ENCODE measurements around the gene MYMX.
"Not testable (repeated sequence)": the region's sequence is repeated elsewhere in the genome, so short reads cannot be mapped to it uniquely, and the experiment has no call there.

Gene MYMX

GRCh38 chr6:44180406-44180805 is 36.3 kb upstream of the MYMX start:
- TF ChIP-seq CTCF (IDR thresholded peaks at IDR 0.05): no peak
- DNase-seq (ENCODE audit: low spot score): no peak

GRCh38 chr6:44180886-44181285 is 35.8 kb upstream of the MYMX start:
- no peak for TF ChIP-seq CTCF (IDR thresholded peaks at IDR 0.05)
- Histone ChIP-seq H3K27ac (no peak overlapping the region), H3K4me3 (no peak overlapping the region)
- no peak for DNase-seq (ENCODE audit: low spot score)

More at GRCh38 chr6:44180406-44180805, 36.3 kb upstream of the MYMX start:
- Histone ChIP-seq H3K4me3 (no peak overlapping the region), H3K27ac (no peak overlapping the region)

- H3K27ac ChIP-seq; DNase-seq (ENCODE audit: low spot score); H3K4me3 ChIP-seq: not testable (repeated sequence)
Observed at GRCh38 chr6:44181784-44182183, 34.9 kb upstream of the MYMX start.

- DNase-seq (ENCODE audit: low spot score): no peak
- Histone ChIP-seq H3K27ac (no peak overlapping the region), H3K4me3 (no peak overlapping the region)
- TF ChIP-seq CTCF (IDR thresholded peaks at IDR 0.05): no peak
Observed at GRCh38 chr6:44182911-44183390, 33.8 kb upstream of the MYMX start.

- TF ChIP-seq CTCF (IDR thresholded peaks at IDR 0.05): no peak
- no peak overlapping the region for H3K27ac ChIP-seq
- no peak overlapping the region for H3K4me3 ChIP-seq
- no peak for DNase-seq (ENCODE audit: low spot score)
Observed at GRCh38 chr6:44183783-44184182, 32.9 kb upstream of the MYMX start.

GRCh38 chr6:44185356-44185755 is 31.4 kb upstream of the MYMX start:
- H3K27ac ChIP-seq, H3K4me3 ChIP-seq: not testable (repeated sequence)

GRCh38 chr6:44185953-44186634 is 30.6 kb upstream of the MYMX start:
- no peak overlapping the region for H3K4me3 ChIP-seq
- no peak for TF ChIP-seq CTCF (IDR thresholded peaks at IDR 0.05)
- peak overlapping the region in 1 of 2 donors; percentile 28 for H3K27ac ChIP-seq
- DNase-seq (ENCODE audit: low spot score): peak; percentile 57

More at GRCh38 chr6:44185356-44185755, 31.4 kb upstream of the MYMX start:
- DNase-seq (ENCODE audit: low spot score): not testable (repeated sequence)

- Histone ChIP-seq H3K27ac (peak overlapping the region in 1 of 2 donors; percentile 28), H3K4me3 (no peak overlapping the region)
- DNase-seq (ENCODE audit: low spot score): no peak
- no peak for TF ChIP-seq CTCF (IDR thresholded peaks at IDR 0.05)
Observed at GRCh38 chr6:44186635-44187025, 30.1 kb upstream of the MYMX start.

Data from coronary artery (tissue), 2 donors.